HG02981 (cell line): ENCODE data around the gene TMCO4.

Experiments
- ATAC-seq: cut with Tn5 transposase; IDR thresholded peaks from one replicate; pipeline ENCODE4 v1.9.1; 2021; ENCODE audit warnings: mild to moderate bottlenecking, moderate library complexity; ENCODE audit not compliant: unreplicated experiment

Gene TMCO4

DNA sequence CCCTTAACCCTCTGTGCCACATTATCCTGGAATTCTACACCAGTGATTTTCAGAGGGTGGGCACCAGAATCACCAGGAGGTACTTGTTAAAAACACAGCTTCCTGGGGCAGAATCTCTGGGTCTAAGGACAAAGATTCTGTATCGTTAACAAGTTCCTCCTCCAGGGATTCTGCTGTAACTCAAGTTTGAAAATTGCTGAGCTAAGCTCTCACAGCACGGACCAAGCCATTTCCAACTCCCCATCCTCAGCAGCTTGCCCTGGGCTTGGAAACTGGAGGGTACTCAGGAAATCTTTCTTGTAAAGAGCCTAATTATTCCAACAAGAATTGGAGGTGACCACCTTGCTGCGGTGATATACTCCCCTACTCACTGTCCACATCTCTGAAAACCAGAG is 48.8 kb downstream of the TMCO4 start:
- ATAC-seq: no peak

DNA sequence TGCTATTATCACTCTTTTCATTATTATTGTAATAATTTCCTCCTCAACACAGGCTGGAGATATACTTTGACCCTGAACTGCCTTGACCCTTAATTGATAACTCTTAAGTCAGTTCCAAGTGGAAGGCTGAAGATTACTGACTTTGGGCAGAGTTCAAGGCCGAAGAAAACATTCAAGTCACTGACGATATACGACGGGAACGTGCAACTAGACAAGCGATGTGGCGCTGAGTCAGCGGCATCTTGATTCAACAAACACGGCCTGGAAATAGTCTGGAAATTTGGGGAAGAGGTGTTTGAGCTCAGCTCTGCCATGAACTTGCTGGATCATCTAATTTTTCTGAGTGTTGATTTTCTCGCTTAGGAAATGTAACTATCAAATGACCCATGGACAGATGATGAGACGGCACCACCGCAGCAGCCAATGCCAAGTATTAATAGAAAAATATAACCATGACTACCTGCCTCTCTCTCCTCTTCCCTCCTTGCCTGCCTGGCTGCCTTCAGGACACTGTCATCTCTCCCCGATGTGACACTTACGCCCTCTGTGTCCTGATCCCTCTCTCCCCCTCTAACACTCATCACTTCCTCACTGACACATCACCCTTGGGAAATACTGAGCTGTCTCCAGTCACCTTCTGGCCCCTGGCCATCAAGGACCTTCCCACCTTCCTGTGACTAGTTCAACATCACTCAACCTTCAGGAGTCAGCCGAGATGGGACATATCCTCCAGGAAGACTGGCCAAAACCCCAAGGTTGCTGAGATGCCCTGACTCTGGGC is 49.4 kb downstream of the TMCO4 start:
- ATAC-seq: no peak

DNA sequence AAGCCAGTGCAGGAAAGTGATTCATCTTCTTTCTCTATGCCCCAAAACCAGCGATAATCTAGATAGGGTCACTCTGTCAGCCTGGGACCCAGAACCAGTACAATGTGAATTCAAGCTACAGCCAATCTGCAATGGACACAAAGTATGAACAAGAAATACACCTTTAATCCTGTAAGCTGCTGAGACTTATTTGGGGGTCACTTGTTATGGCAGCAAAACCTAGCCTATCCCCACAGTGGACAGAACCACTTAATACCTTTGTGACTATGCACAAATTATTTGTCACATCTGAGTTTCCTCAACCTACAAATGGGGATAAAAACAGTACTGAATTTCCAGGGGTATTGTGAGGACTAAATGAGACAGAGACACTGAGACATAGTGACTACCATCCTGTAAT is 50.0 kb downstream of the TMCO4 start:
- no peak for ATAC-seq

DNA sequence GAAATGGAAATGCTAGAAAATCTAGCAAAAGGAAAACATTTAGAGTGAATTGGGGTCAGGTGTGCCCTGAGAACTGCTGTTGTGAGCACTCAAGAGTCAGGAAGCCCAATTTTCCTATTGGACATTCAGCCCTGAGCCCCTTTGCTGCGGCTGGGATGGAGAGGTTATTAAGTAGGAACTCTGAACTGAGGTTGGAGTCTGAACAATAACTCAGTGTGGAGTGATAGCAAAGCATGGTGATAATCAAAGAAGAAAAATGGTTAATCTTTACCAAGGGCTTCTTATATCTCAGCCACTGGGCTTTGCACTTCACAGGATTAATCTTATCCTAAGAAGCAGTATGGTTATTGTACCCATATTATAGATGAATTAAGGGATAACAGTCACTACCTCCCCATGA is 52.0 kb downstream of the TMCO4 start:
- ATAC-seq: no peak

- no peak for ATAC-seq
Measured at GRCh38 chr1:19744886-19745285, 54.8 kb downstream of the TMCO4 start.

DNA sequence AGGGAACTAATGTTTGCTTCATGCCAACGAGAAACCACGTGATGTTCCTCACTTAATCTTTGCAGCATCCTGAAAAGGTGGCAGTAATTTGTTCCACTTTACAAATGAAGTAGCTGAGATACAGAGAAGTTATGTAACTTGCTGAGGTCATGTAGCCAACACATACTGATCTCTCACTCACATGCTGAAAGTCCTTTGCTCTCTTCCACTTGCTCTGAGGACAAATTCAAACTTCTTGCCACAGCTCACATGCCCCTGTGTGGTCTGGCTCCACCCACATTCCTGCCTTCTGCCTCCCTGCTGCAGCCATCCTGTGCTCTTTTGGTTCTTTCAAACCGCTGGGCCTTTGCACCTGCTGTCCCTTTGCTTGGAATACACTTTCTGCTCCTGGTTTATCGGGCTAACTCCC is 55.4 kb downstream of the TMCO4 start:
- no peak for ATAC-seq

DNA sequence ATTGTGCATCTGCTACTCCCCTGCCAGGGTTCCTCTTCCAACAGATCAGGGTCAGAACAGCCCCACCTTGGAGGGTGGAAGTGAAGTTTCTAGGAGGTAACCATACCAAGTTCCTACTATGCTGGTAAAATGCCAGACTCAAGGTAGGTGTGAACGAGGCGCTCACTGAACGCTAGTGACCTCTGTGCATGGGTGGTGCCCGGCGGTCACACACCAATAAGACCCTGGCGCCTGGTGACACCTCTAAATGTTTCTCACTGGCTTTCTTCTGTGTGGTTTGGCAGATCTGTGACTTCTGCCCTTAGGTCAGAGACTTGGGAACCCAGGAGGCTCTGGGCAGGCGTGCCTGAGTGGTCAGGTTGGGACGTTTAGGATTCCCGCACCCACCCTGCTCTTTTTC is 55.9 kb downstream of the TMCO4 start:
- no peak for ATAC-seq

- ATAC-seq: no peak
Measured at GRCh38 chr1:19743180-19743579, 56.5 kb downstream of the TMCO4 start.

GRCh38 chr1:19739628-19740027 is 60.1 kb downstream of the TMCO4 start:
- no peak for ATAC-seq

GRCh38 chr1:19738669-19739068 is 61.0 kb downstream of the TMCO4 start:
- ATAC-seq: no peak

DNA sequence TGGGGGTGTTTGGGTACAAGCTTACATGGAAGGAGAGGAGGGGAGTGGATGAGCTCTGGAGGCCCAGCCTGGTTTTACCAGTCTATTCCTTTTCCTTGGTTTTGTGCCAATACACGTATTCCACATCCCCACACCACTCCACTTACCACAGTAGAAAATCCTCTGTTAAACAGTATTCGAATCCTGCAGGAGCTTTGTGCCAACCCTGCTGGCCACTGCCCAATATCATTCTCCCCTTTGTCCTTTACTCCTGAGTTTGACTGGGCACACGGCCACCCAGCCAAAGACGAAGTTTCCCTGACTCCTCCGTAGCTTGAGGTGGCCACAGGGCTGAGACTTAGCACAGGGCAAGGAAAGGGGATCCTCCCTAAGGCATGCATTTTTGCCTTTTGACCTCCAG is 61.6 kb downstream of the TMCO4 start:
- no peak for ATAC-seq

GRCh38 chr1:19737104-19737825 is 62.5 kb downstream of the TMCO4 start:
- ATAC-seq: no peak

GRCh38 chr1:19735440-19736127 is 64.1 kb downstream of the TMCO4 start:
- no peak for ATAC-seq

DNA sequence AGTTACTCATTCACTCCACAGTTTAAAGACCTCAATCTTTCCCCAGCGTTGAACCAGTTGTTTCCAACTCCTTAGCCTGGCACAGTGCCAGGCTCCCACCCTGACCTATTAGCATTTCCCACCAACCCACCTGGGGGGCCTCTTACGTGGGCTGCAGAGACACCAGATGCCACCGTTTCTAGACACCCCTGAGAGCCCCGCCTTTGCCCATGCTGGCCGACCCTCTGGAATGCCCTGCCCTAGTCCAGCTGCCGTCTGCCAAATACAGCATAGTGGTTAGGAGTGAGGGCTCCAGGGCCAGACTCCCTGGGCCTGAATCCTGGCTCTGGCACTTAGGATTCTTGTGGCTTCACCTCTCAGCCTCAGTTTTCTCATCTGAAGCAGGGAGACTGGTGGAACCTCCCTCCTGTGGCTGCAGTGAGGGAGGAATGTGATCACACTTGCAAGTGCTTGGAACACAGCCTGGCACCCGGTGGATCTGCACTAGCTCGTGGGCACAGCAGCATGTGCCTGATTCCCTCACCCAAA is 65.2 kb downstream of the TMCO4 start:
- ATAC-seq: no peak

DNA sequence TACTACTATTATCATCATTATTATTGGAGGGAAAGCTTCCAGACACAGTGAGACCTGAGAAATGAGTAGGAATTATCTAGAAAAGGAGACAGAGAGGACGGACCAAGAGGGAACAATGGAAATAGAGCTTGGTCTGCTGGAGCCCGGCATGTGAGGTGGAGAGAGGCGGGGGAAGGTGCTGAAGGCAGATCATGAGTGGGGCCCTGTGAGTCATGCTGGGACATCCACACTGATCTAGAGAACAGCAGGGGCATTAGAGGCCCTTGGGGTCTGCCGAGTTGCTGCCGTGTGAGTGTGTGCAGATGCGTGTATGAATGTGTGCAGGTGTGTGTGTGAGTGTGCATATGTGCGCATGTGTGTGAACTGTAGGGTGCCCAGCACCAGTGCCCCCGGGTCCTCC is 65.7 kb downstream of the TMCO4 start:
- no peak for ATAC-seq

- ATAC-seq: no peak
Measured at GRCh38 chr1:19733615-19734014, 66.1 kb downstream of the TMCO4 start.

GRCh38 chr1:19731311-19731821 is 68.3 kb downstream of the TMCO4 start:
- no peak for ATAC-seq

GRCh38 chr1:19730793-19731192 is 68.9 kb downstream of the TMCO4 start:
- ATAC-seq: no peak

DNA sequence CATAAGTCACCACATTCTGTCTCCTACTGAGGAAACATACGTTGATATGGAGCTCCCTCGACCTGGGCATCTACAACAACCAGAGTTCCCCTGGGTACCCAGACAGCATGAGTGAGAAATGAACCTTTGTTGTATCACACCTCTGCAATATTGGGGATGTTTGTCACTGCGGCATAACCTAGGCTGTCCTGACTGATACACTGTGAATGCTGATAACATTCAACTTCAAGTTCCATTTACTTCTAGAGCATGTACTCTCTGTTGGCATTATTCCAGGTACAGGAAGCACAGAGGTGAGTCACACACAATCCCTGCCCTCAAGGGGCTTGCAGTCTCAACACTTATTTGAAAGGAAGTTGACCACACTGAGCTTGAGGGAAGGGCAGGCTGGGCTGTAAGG is 69.5 kb downstream of the TMCO4 start:
- ATAC-seq: no peak

GRCh38 chr1:19728413-19729145 is 71.1 kb downstream of the TMCO4 start:
- no peak for ATAC-seq

- ATAC-seq: no peak
Measured at GRCh38 chr1:19725606-19726005, 74.1 kb downstream of the TMCO4 start.
